ENCODE measurements around the gene PKN1. TPM values are rescaled to one million over a fixed set of nuclear protein-coding genes. Genes with fewer than 3 reads are reported as not detected.
A peak's percentile ranks its signal among the peaks of the same experiment; 100 is the strongest.

The PKN1 gene
- total and polyA plus RNA-seq, 7 donors, result 40.7 to 136 (median 69.2) TPM

DNA sequence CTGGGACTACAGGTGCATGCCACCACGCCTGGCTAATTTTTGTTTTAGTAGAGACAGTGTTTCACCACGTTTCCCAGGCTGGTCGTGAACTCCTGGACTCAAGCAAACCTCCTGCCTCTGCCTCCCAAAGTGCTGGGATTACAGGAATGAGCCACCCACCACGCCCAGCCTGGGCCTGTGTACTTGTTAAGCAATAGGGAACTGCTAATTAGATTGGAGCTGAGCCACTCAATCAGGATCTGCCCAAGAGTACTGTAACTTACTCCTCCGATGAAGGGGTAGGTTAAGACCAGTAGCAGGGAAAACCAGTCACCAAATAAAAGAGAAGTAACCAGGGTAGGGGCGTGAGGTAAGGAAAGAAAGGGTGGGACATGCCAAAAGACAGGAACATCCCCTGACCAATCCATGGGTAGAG lies 16.3 kb upstream of the PKN1 start:
- Histone ChIP-seq H3K36me3 (ENCODE audit: insufficient read depth in 1 of 2, low read depth in 1 of 2) (peaks cover 2 to 13% of the 10 kb centered on the region in 2 donors), H3K9me3 (no peaks in the 10 kb centered on the region), H3K27ac (no peak overlapping the region), H3K4me3 (no peak overlapping the region), H3K27me3 (ENCODE audit: insufficient read depth in 3 of 3, low read length in 2 of 3) (no peaks in the 10 kb centered on the region), H3K4me1 (peaks cover 20% of the 10 kb centered on the region)
- ATAC-seq (no peak), DNase-seq (no peak)
- WGBS, 3 donors, result 73 to 78% (median 75%) methylated on average over 6 of the region's 6 CpGs
- intact Hi-C loops (cut with DNase I), result no loop called here
- TF ChIP-seq CTCF (IDR thresholded peaks at IDR 0.05), result no peak

- no peaks in the 10 kb centered on the region for H3K27me3 ChIP-seq (ENCODE audit: insufficient read depth in 3 of 3, low read length in 2 of 3)
- TF ChIP-seq CTCF (IDR thresholded peaks at IDR 0.05), result no peak
- intact Hi-C loops (cut with DNase I), result no loop called here
- no peaks in the 10 kb centered on the region for H3K36me3 ChIP-seq (ENCODE audit: insufficient read depth in 1 of 2, low read depth in 1 of 2)
- H3K27ac ChIP-seq, result peak overlapping the region; percentile 95
- WGBS, 3 donors, result 1 to 3% (median 1%) methylated on average over 23 of the region's 23 CpGs
- DNase-seq (peak; percentile 86 to 89), ATAC-seq (no peak)
- no peaks in the 10 kb centered on the region for H3K9me3 ChIP-seq
- peaks cover 20% of the 10 kb centered on the region for H3K4me1 ChIP-seq
- peak overlapping the region; percentile 99 for H3K4me3 ChIP-seq
Observed at GRCh38 chr19:14418856-14419105, 14.3 kb upstream of the PKN1 start.

DNA sequence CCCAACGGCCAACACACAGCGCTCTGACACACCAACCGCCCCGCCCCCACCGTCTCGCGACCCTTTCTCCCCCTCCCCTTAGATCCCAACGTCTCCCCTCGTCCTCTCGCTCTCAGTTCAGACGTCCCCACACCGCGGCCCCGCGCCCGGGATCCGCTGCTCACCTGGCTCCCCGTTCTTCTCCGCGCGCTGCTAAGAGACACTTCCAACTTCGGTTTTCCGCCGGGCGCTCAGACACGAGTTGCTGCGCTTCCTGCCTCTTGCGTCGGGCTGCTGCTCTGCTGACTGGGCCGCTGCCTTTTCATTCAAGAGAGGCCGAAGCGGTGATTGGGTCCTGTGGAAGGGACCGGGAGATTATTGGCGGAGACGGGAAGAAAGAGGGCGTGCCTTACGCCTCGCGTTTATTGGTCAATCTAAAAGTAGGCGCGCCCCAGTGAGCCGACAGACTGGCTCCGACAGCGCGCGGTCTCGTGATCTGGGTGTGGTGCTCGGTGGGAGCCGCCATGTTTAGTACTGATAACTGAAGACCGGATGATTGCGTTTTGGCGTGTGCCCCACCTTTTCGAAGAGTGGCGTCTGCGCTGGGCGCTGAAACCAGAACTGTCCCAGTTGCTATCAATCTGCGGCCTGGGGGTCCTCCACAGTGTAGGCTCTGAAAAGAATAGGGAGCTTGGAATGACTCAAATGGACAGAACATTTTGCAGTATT lies 13.8 kb upstream of the PKN1 start, which contains the start of gene DDX39A:
Gene DDX39A (minus strand): TSS at position 236 of the 708 bp plus-strand sequence. CDS start 6,121 bp downstream, outside the sequence.
- peaks cover 20% of the 10 kb centered on the region for H3K4me1 ChIP-seq
- no peaks in the 10 kb centered on the region for H3K9me3 ChIP-seq
- H3K36me3 ChIP-seq (ENCODE audit: insufficient read depth in 1 of 2, low read depth in 1 of 2), result no peaks in the 10 kb centered on the region
- peak within 1 kb of the TSS; percentile 95 for H3K27ac ChIP-seq
- peak; percentile 98 for DNase-seq
- H3K4me3 ChIP-seq, result peak within 1 kb of the TSS; percentile 99
- WGBS, 3 donors, result 0 to 1% (median 1%) methylated on average over 50 to 57 of the region's 57 CpGs
- ATAC-seq, result peak; percentile 98 to 99 (median 99)
- intact Hi-C loops (cut with DNase I), result no loop called here
- H3K27me3 ChIP-seq (ENCODE audit: insufficient read depth in 3 of 3, low read length in 2 of 3), result no peaks in the 10 kb centered on the region
- no peak for TF ChIP-seq CTCF (IDR thresholded peaks at IDR 0.05)

DNA sequence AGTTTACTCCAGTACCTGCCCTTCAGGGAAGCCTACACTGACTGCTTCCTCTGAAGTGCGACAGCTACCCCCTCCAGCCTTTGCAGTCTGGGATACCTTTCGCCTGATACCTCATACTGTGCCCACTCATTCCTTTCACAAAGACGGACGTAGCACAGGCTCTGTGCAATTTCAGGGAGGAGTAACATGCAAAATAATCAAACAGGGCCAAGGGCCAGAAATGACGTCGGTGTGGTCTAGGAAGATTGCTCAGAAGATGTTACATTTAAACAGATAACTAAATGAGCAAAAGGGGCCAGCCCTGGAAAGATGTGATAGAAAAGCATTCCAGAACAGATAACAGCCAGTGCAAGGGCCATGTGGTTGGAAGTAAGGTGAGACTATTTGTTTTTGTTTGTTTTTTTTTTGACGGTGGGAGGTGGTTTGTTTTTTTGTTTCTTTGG lies 7.4 kb upstream of the PKN1 start:
- Histone ChIP-seq H3K4me3 (no peak overlapping the region), H3K4me1 (no peaks in the 10 kb centered on the region), H3K36me3 (ENCODE audit: insufficient read depth in 1 of 2, low read depth in 1 of 2) (no peaks in the 10 kb centered on the region), H3K27me3 (ENCODE audit: insufficient read depth in 3 of 3, low read length in 2 of 3) (no peaks in the 10 kb centered on the region), H3K9me3 (no peaks in the 10 kb centered on the region), H3K27ac (no peak overlapping the region)
- ATAC-seq (no peak), DNase-seq (no peak)
- WGBS, 3 donors, result 67 to 74% (median 71%) methylated on average over 7 of the region's 7 CpGs
- intact Hi-C loops (cut with DNase I), result no loop called here
- no peak for TF ChIP-seq CTCF (IDR thresholded peaks at IDR 0.05)

DNA sequence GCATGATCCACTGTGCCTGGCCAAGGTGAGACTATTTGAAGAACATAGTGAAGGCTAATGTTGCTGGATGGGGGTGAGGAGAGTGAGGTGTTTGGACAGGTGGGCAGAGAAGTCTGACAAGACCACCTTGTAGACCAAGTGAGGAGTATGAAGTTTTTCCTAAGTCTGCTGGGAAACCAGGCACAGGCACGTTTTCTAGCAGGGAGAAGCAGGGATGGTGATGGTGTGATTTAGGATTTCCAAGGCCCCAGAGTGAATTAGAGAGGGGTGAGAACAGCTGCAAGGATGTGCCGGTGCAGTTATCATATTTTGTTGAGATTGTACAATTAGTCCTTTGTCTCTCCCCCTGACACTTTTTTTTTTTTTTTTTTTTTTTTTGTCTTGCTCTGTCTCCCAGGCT lies 5.6 kb upstream of the PKN1 start:
- TF ChIP-seq CTCF (IDR thresholded peaks at IDR 0.05), result no peak
- H3K4me1 ChIP-seq, result no peaks in the 10 kb centered on the region
- no peak overlapping the region for H3K27ac ChIP-seq
- ATAC-seq, result no peak
- intact Hi-C loops (cut with DNase I), result no loop called here
- H3K27me3 ChIP-seq (ENCODE audit: insufficient read depth in 3 of 3, low read length in 2 of 3), result no peaks in the 10 kb centered on the region
- H3K36me3 ChIP-seq (ENCODE audit: insufficient read depth in 1 of 2, low read depth in 1 of 2), result no peaks in the 10 kb centered on the region
- WGBS, 3 donors, result 29 to 38% (median 36%) methylated on average over 2 of the region's 2 CpGs
- no peak overlapping the region for H3K4me3 ChIP-seq
- no peak for DNase-seq
- no peaks in the 10 kb centered on the region for H3K9me3 ChIP-seq
